Epidermal melanocyte (primary cell): Measurements from ENCODE around the gene NFE2L1.
"Not testable (repeated sequence)": the region's sequence is repeated elsewhere in the genome, so short reads cannot be mapped to it uniquely, and the experiment has no call there.

Source experiments
- DNase-seq: peaks from one replicate; pipeline ENCODE4 v3.0.0; 2011; ENCODE audit warnings: low spot score; ENCODE audit not compliant: insufficient read length

The NFE2L1 gene

DNA sequence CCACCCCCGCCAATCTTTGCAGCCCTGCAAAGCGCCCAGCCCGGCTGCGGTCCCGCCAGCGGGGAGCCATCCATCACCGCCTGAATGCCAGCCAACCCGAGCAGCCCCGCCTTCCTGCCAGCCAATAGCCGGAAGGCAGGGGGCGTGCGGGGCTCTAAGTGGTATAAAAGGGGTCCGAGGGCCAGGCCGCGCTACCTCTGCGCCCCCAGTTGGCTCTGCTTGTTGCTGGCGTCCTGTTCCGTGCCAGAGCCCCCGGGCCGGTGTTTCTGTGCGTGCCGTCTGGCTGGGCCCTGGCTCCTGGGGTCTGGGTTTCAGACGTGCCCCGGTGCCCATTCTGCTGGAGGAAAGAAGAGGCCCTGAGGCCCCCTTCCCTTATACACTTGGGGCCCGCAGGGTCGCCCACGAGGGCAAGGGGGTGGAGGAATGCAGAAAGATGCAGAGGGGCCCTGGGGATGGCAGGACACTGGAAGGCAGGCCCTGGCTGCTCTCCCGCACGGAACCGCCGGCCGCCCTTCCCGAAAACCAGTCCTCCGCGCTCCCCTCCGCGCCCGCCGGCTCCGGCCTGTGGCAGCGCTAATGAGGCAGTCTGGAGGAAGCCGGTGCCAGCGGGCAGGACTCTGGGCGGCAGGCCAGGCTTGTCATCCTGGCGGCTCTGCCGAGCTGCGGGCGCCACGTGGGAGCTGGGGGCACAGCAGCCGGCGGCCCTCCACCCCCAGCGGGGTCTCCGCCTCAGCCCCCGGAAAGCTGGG, 24.6 kb upstream of the NFE2L1 start:
- DNase-seq: peak; percentile 63

DNA sequence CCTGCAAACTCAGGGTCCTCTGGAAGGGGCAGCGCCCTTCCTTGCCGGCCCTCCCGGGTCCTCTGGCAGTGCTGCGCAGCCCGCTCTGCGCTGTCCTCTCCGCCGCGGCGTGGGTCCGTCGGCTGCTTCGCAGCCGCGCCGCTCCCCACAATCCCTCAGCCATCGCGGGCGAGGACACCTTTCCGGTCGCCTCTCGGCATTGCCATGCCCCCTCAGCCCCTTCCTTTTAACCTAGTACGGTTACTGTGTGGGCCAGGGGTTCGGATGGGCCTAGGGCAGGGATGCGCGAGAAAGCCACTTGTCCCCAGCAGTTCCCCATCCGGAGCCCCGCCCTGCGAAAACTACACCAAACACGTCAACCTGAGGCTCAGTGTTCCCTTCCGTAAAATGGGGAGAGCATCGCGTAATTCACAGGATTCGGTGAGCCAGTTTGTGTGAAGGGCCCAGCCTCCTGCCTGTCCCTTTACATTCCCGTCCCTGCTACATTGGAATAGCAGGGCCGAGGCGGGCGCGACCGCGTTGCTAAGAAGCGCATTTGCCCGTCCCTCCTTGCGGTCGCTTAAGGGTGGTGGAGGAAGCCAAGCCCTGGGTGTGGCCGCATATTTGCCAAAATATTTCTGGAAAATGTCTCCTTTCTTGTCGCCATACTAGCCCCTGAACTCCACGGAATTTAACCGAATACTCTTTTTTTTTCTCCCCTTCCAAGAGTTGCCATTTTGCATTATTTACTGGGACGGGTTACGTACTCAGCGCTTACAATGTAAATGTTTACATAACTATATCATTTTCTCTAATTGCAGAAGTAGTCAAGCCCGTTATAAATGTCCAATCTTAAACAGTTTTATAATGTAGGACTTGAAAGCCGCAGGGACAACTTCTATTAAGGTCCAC, 23.8 kb upstream of the NFE2L1 start:
- no peak for DNase-seq

DNA sequence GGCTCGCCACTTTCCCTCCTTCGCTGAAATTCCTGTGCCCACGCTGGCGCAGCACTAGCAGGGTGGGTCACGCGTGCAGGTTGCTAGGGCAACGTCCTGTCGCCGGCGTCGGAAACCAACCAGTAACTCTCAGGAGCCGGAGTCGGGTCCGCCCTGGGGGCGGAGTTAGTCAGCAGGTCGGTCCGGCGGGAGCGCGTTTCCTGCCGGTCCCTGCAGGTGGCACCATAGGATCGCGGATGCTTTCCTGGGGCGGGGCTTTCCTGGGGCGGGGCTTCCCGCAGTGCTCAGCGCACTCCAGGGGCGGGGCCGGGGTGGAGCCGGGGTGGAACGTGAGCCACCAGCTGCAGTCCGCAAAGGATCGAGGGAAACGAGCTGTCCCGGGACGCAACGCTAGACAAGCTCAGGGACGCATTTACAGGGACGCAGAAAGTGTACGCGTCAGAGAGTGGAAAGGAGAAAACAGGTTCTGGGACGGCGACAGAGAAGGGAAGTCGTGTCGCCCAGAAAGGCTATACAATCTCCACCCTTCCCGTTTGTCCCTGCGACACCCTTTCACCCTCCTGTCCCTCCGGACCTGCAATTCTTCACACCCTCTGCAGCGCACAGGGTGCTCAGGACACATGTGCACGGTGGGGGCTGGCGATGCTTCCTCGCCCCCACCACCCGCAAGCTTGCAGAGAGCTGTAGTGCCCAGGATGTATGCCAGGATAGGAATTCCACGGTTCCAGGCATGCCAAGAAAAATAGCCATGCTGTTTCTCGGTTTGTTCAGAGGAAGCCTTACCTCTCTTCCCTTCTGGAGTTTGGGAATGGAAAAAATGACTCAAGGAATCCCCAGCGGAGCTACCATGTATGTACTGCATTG, 22.9 kb upstream of the NFE2L1 start:
- peak; percentile 90 for DNase-seq

DNA sequence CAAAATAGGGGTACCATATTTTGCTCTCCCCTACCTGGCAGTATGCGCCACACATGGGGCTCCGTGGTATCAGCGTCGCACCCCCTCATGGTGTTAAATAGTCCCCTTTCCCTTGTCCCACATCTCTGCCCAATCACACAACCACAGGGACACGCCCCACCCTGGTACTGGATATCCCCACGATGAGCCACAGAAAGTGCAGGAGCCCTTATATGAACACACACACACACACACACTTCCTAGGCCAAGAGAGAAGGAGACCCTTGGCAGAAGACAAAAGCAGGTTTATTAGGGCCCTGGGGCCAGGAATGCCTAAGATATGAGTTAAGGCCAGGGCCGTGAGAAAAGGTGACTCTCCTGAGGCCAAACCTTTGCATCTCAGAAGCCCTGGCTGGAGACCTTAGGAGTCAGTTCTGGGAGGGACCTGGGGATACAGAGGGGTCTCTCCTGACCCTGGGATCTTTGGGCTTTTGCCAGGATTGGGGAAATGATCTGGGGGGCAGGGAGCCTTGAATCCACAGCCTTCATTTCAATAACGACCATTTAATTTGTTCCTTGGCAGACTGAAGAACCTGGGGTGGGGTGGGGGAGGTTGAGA, 22.2 kb upstream of the NFE2L1 start:
- DNase-seq: no peak

DNA sequence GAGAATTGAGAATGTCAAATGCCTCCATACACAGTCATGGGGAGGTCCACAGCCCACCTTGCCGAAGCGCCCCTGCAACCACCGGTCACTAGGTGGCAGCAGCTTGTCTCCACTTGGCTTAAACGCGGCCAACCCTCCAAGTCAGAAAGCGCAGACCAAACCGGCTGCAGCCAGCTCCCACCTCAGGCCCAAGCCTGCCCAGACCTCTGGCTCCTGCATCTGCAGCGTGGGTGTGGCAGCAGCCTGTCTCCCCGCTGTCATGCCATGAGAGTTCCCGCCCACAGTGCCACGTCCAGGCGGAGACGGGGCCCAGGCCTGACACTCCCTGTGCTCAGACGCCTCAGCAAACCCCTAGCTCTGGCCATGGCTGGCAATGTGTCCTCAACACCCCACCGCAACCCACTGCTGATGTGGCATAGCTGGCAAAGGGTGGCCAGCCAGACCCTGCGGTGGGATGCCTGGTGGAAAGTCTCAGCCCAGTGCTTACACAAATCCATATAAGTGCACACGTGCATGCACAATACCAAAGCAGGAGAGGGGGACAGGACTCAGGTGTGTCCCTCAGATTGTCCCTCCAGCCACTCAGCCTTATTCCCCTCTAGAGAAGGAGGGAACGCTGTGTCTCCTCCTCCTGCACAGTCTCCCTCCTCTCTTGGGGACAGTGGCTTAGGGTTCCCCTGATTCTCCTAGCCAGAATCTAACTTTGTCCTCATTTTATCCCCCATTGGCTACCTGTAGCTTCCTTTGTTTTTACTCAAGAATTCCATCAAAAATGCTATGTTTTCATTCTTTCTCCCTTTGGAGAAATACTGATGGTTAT, 21.4 kb upstream of the NFE2L1 start:
- DNase-seq: peak; percentile 57

DNA sequence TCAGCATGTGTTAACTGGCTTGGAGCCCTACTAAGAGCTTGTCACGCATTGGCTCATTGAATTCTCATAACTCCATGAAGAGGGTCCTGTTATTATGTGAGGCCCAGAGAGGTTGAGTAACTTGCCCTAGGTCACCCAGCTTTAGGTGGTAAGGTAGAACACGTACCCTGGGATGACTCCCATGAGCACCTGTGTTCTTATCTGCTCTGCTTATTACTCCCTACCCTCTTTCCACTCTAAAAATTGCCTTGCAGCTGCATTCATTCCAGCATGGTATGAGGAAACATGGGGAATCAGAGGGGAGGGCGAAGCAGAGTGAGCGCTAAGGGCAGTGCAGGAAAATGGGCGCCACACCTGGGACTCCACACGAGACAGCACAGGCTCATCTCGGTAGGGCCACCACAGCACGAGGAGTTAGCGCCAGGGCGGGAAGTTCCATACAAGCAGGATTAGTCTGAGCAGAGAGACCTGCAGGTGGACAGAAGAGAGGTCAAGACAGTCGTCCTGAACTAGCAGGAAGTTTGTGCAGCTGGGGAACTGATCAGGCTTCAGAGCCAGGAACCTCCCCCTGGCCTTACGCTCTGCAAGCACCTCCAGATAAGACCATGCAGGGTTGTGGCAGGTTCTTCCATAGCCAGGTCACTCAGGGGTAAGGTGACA, 20.7 kb upstream of the NFE2L1 start:
- no peak for DNase-seq

DNA sequence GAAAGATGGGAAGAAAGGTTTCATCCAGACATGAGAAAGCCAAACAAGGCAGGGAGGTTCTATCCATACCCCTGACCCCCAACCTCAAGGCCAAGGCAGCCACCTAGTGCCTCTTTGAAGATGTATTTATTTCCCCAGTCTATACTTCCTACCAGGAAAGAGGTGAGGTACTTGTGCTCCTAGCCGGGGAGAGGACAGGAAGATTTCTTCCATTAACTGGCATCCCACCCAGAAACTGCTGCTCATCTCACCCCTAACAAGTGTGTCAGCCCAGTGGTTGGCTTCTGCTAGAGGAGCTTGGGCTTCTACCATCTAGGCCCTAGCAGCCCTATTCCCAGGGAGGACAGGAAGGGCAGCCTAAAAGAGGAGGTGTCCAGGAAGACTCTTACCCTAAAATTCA, 19.4 kb upstream of the NFE2L1 start:
- no peak for DNase-seq

DNA sequence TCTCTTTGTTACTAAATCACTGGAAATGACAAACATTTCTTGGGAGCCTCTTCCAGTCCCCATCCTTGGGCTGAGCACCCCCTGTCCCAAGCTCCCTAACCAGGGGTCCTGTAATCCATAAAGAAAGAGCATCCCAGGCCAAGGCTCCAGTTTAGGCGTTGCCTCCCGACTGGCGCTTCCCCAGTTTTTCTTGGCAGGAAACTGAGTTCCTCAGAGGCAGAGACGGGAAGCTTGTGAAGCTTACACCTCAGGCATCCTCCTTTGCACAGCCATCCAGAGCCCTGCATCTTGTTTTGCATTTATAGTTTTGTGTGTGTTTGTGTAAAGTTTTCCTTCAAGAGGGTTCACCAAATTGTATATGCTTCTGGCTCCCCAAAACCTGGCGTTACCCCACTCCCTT, 17.6 kb upstream of the NFE2L1 start:
- no peak for DNase-seq

DNA sequence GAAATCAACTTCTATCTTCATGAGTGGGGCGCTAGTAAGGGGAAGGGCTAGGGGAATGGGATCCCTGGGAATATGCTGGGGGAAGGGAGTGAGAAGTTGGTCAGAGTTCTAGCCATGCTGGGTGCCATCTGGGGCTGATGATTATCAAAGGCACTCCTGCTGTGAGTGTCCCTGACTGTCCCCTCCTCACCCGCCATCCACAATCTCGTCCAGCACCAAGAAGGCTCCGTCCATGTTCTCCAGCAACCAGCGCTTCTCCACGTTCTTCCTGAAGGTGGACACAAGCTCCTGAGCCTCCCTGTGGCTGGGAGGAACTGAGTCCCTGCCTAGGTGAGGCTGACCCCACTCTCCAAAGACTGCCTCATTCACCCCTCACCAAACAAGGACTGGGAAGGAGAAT, 16.2 kb upstream of the NFE2L1 start:
- DNase-seq: no peak

DNA sequence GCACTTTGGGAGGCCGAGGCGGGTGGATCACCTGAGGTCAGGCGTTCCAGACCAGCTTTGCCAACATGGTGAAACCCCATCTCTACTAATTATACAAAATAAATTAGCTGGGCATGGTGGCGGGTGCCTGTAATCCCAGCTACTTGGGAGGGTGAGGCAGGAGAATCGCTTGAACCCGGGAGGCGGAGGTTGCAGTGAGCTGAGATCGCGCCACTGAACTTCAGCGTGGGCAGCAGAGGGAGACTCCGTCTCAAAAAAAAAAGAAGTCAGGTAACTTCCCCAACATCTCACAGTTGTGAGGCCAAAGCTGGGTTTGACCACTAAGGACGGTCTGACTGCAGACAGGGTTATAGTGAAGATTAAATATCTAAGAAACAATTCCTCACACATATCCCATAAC, 13.4 kb upstream of the NFE2L1 start:
- DNase-seq: not testable (repeated sequence)

DNA sequence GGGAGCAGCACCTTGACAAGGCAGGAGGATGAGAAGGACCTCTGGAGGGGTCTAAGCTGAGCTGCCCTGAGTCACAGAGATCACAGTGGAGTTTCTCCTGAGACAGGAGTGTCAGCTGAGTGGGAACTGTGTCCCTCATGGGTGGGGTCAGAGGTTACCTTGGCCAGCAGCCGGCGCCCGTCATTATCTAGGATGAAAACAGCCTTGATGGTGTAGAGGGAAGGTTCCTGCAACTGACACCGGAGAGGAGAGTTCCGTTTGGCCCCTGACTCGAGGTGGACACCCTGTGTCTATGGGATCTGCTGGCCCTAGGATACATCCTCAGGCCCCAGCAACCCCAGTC, 11.5 kb upstream of the NFE2L1 start:
- no peak for DNase-seq

DNA sequence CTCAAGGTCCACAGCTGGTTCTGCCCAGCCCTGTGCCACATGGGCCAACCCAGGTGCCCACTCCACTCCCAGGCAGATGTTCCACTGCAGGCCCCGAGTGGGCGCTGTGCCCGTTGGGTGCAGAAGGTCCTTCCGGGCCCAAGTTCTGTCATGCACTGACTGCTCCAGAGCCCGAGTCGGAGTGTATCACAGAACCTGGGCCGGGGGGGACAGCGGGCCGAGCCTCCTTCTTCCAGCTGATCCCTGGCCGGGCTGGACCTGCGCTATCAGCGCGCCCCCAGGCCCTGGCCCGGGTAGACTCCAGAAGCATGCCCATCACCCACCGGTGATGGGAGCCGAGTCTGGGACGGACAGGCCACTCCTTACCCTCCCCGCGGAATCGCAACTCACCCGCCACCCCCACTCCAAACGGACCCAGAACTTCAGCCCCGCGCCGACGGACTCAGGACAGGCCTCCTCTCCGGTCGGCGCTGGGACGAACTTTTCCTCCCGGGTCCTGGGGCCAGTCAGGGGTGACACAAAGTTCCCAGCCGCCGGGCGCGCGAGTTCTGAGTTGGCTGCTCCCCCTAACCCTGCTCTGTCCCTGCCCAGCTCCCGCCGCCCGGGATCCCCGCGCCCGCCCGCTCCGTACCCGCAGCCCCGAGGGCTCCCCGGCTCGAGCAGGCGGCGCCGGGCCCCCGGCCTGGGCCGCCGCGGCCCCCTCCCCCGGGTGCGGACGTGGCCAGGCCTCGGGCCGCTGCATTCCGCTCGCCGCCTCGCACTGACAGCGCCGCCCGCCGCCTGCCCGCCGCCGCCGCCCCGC, 10.9 kb upstream of the NFE2L1 start, which contains the start of gene COPZ2:
COPZ2 (minus strand) TSS at position 762 of the 802 bp plus-strand sequence; CDS start at position 742, 20 bp downstream.
- peak; percentile 77 for DNase-seq

DNA sequence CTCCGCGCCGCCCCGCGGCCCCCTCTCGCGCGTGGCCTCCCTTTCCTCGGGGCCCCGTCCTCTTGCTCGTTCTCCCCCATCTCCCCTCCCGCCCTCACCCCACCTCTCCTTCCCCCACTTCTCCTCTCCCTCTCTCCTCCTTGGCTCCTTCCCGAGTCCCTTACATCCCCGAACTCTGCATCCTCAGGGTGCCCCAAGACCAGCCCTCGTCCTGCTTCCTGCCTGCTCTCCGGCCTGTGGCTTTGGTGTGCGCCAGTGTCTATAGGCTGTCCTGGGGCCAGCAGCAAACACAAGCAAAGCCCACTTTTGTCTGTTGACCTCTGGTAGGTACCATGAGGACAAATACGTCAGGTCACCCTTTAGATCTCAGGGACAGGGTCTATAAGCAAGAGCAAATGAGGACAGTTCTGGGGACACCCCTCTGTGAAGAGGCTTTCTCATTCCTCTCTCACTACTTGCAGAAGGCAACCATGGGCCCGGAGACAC, 10.3 kb upstream of the NFE2L1 start:
- DNase-seq: no peak

DNA sequence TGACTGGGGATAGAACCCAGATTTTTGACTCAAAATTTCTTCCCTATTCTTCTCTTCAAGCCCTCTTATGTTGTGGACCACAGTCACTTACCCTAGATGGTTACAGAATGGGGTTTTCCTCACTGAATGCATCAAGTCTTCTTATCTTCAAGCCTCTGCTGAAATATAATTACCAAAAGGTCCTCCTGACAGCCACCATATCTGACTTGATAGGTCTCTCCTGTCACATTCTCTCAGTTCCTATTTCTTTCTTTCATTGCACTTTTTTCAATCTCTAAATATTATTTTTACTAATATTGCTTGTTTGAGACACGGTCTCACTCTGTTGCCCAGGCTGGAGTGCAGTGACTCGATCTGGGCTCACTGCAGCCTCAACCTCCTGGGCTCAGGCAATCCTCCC, 9.5 kb upstream of the NFE2L1 start:
- DNase-seq: no peak

DNA sequence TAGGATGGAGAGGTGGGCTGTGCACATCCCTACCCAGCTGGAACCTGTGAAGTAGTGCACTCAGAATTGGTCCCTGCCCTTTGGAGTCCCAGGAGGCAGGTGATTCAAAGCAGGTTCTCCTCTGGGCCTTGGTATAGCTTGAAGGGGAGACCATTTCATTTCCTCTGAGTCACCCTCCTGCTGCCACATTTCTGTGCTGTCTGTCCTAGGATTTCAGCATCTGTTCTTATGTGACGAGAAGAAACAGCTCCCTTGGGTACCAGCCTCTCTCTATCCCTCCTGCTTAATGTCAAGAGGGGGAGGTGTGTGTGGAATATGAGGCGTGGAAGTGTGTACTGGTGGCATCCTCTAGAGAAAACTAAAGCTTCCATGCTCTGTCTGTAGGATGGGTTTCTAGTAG, 5.0 kb upstream of the NFE2L1 start:
- DNase-seq: no peak

DNA sequence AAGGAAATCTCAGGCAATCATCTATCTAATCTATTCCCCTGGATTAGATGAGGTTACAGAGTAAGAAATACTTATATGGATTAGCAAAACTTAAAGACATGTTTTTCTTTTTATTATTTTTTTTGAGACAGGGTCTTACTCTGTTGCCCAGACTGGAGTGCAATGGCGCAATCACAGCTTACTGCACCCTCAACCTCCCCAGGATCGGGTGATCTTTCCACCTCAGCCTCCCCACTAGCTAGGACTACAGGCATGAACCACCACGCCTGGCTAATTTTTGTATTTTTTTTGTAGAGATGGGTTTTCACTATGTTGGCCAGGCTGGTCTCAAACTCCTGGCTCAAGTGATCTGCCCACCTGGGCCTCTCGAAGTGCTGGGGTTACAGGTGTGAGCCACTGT, 3.3 kb upstream of the NFE2L1 start:
- no peak for DNase-seq

DNA sequence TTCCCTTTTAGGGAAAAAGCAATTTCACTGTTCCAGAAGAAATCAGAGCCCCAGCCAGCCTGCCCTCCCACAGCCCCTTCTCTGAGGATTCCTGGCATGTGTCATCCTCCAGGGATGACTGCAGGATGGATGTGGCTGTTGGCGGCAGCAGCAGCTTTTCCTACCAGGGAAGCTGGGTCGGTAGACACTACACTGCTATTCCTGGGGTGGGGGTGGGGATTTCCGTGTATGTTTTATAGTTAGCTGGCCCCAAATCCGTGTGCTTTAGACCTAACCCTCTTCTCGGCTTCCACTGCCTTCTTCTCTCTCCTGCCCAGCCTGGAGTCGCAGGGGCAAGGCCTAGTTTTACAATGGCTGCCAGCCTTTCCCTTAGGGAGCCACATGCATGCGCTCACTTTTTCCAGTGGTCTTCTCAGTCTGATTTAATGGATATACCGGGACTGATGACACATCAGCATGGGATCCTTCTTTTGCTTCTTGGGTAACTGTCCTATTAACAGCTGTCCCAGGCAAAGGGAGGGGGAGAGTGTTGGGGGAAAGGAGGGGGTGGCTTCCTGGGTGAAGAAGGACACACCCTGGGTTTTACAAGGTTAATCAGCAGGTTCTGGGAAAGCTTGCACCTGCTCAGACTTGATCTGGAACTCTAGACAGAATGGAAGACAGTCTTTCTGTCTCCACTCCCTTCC, 2.7 kb upstream of the NFE2L1 start:
- no peak for DNase-seq

DNA sequence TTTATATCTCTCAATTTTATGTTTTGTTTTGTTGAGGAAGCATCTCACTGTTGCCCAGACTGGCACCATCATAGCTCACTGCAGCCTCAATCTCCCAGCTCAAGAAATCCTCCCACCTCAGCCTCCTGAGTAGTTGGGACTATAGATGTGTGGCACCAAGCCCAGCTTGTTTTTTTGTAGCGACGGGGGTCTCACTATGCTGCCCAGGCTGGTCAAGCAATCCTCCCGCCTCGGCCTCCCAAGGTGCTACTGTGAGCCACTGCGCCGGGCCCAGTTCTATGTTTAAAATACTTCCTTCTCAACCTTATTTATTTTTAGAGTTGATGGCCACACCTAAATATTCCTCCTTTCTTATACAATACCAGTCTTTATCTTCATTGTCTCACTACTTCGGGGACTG, 1.9 kb upstream of the NFE2L1 start:
- DNase-seq: no peak
